Subcutaneous adipose tissue (tissue), 4 donors: Measurements from ENCODE around the gene HNRNPR. TPM values are rescaled to one million over a fixed set of nuclear protein-coding genes. Genes with fewer than 3 reads are reported as not detected.

ENCODE experiments used
- total RNA-seq, 4 donors: library from RNA; depleted of rRNA; stranded (reverse); fragments of >200 nt; gene quantifications; one replicate each; pipeline ENCODE4 v1.1.0, GENCODE V29; 2016
- TF ChIP-seq, protein P1 (sequence below): fragments of 450-650 bp; IDR thresholded peaks from one replicate; pipeline ENCODE4 v1.5.1; 2016; ENCODE audit warnings: low read depth, mild to moderate bottlenecking, control low read depth, antibody characterized with exemption, moderate library complexity

The HNRNPR gene
- total RNA-seq, result 10 to 100 TPM; 45.6 to 68.0 (median 64.5) TPM

DNA sequence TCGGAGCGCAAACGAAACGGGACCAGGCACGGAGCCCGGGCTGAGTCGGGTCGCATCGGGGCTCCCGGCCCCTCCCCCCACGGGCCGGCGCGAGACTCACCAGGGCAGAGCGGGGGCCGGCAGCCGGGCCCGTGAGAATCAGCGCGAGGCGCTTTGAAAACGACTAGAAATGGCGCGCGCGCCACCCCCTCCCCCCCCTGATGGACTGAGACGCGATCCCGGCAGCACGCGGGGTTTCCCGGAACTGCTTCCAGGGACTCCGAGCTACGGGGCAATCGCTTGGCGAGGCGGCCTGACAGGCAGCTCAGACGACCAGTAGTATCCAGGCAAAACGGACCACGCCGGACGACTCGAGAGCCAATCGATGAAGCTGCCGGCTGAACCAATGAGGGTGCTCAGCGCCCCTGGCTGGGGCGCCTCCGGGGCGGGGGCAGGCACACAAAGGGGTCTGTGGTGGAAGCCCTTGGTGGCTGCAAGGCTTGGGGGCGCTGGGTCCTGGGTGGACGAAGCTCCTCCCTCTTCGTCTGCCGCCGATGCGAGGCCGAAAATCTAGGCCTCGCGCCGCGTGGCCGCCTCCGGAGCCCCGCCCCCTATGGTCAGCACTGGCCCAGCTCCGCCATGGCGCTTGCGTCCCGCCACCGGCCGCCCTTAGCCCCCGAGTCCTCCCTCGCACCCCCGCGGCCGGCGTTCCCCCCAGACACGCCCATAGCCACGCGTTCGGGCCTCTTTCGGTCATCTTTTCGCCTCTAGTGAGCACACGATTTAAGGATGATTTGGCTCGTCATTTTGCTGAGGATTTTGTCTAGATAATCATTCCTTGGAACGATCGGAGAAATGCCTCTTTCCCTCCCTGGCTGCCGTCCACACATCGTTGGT, at the start of gene HNRNPR:
HNRNPR (minus strand) TSS at position 174 of the 876 bp plus-strand sequence. CDS start 3,276 bp downstream, outside the sequence.
- TF ChIP-seq, protein P1, sequence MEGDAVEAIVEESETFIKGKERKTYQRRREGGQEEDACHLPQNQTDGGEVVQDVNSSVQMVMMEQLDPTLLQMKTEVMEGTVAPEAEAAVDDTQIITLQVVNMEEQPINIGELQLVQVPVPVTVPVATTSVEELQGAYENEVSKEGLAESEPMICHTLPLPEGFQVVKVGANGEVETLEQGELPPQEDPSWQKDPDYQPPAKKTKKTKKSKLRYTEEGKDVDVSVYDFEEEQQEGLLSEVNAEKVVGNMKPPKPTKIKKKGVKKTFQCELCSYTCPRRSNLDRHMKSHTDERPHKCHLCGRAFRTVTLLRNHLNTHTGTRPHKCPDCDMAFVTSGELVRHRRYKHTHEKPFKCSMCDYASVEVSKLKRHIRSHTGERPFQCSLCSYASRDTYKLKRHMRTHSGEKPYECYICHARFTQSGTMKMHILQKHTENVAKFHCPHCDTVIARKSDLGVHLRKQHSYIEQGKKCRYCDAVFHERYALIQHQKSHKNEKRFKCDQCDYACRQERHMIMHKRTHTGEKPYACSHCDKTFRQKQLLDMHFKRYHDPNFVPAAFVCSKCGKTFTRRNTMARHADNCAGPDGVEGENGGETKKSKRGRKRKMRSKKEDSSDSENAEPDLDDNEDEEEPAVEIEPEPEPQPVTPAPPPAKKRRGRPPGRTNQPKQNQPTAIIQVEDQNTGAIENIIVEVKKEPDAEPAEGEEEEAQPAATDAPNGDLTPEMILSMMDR, result no peak

DNA sequence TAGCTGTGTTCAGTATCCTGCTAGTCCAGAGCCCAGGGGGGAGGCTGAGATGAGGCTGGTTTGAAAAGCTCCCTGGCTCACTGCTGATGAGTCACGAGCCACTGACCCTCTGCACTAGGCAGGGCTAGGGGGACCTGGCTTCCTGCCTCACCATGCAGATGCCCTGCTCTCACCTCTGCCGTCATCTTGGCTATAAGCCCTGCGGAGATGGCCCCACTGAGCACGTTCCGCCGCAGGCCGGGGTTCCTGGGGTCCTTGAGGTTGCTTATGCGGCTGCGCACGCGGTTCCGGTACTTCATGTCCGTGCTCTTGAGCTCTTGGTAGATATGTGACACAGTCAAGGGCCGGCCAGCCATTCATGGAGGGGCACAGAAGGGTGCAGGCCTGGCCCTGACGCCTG, 49.6 kb upstream of the HNRNPR start:
- TF ChIP-seq, protein P1, result no peak

DNA sequence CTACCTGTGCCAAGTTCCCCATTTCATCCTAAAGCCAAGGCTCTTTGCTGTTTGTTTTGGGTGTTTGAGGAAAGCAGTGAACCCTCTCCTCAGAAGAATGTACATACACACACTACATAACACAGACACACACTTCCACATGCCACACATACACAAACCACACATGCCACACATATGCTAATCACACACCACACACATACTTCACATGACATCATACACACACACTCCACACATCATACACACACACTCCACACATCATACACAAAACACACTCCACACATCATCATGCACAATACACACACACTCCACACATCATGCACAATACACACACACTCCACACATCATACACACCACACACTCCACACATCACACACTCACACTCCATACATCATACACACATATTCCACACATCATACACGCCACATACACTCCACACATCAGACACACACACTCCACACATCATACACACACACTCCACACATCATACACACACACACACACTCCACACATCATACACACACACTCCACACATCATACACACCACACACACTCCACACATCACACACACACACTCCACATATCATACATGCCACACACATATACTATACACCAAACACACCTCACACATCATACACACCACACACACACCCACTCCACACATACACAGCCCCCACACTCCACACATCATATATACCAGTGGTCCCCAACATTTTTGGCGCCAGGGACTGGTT, 48.2 kb upstream of the HNRNPR start:
- TF ChIP-seq, protein P1, result no peak

DNA sequence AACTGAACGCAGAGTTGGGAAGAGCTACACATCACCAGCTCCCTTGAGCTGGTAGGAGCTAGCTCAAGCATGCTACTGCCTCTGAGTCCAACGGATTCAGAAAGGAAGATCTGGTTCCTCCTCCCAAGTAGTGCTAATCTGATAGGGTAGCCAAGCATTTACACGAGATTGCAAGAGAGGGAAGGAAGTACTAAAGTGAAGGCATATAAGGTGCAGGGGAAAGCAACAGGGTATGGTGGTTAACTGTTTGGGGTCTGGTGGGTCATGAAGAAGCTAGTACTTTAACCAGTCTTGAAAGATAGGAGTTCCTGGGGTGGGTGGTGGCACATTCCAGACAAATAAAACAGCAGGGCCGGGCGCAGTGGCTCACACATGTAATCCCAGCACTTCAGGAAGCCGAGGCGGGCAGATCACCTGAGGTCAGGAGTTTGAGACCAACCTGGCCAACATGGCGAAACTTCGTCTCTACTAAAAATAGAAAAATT, 45.8 kb upstream of the HNRNPR start:
- TF ChIP-seq, protein P1, result no peak

DNA sequence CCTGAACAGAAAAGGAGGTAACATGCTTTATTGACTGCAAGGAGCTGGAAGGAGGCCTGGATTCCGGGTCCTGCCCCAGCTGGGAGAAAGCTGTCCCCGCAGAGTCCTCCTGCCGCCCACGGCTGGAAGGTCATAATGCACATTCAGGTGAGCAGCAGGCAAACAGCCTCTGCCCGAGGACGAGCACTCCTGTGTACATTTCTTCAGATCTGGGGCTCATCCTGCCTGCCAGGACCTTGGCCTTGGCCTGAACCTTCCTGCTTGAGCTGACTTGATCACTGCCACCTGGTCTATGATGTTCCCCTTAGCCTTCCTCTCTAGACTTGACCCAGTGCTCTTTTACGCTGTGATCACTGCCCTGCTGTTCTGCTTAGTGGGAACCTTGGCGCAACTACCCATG, 43.4 kb upstream of the HNRNPR start:
- TF ChIP-seq, protein P1, result no peak

DNA sequence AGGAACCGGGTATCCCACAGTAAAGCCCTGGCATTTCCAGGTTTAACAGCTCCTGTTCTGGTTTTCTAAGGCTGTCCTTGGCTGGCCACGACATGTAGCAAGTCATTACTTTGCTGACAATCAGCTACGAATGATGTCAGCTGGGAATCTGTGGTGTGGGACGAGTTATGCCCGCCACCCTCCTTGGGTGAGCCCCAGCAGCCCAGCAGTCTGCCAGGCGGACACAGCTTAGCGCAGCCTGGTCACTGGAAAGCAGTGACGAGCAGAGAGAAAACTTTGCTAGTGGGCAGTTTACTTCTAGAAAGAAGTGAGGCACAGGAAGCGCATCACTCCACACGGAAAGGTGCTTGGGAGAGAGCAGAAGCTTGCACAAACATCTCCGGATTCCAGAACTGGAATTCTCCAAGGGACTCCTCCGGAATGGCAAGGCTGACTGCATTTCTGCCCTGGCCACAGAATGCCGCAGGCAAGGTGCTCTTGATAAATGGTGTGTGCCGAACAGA, 41.1 kb upstream of the HNRNPR start:
- TF ChIP-seq, protein P1, result no peak
